Right cardiac atrium (tissue), 5 donors: Measurements from ENCODE around the gene KSR1. TPM values are rescaled to one million over a fixed set of nuclear protein-coding genes. Genes with fewer than 3 reads are reported as not detected.
A peak's percentile ranks its signal among the peaks of the same experiment; 100 is the strongest.
"Not testable (repeated sequence)": the region's sequence is repeated elsewhere in the genome, so short reads cannot be mapped to it uniquely, and the experiment has no call there.

Source experiments
- ATAC-seq, 2 donors: fragments of 200-7000 bp; cut with Tn5 transposase; one replicate each; pipeline versions ENCODE4 v1.8.0 to v1.9.1; 2020; ENCODE audit warnings: moderate library complexity in 2 of 2, mild to moderate bottlenecking in 1 of 2
- DNase-seq, 3 donors: peaks; one replicate each; pipeline ENCODE4 v3.0.0-alpha.2; 2020
- H3K27ac ChIP-seq: one replicate; pipeline ENCODE4 v1.5.1; 2013; ENCODE audit warnings: mild to moderate bottlenecking, low read length, control low read depth, moderate library complexity
- H3K27me3 ChIP-seq: one replicate; pipeline ENCODE4 v1.6.1; 2013; ENCODE audit not compliant: control insufficient read depth, insufficient read depth
- H3K4me1 ChIP-seq: one replicate; pipeline ENCODE4 v1.6.1; 2013; ENCODE audit warnings: low read length; ENCODE audit not compliant: control insufficient read depth, insufficient read depth
- H3K4me3 ChIP-seq: one replicate; pipeline ENCODE4 v1.5.1; 2013; ENCODE audit warnings: low read length, control low read depth
- H3K9me3 ChIP-seq: one replicate; pipeline ENCODE4 v1.6.1; 2013; ENCODE audit warnings: low read length; ENCODE audit not compliant: control insufficient read depth
- WGBS: extraction: QIAGEN DNeasy Blood & Tissue Kit; methylation state at CpG from one replicate; pipeline ENCODE4 v1.1.7; 2013; 5-methylcytosine and 5-hydroxymethylcytosine counted together
- intact Hi-C, 4 donors: fragments of 100-400 bp; cut with DNase I; formaldehyde crosslinking; loops; one replicate each; pipeline versions ENCODE4 v1.11.0 to v1.14.0; 2022 to 2023
- polyA plus RNA-seq: library from polyadenylated mRNA; stranded (reverse); fragments of 200-250 nt; gene quantifications from one replicate; pipeline ENCODE4 v1.2.3, GENCODE V29; 2013
- total RNA-seq, 4 donors: library from RNA; stranded (reverse); fragmentation: NEBNext Ultra II Directional; extraction: Animal tissue kit (Norgen Biotek cat#: 25700); gene quantifications; one replicate each; pipeline ENCODE4 v1.2.1, GENCODE V29; 2021
- donor health status: healthy with polysubstance abuse.
- donor health status: DM: no; HTN: yes; CAD: no.
- donor health status: DM: no; HTN: no; CAD: no.
- donor health status: DM: no; HTN: yes; CAD: no; lungs with severe emphysema.
- donor health status: DM: yes; HTN: yes; CAD: no.

Gene KSR1
- total and polyA plus RNA-seq, 5 donors, result 8.7 to 22.7 (median 13.1) TPM

GRCh38 chr17:27443491-27443890, 12.8 kb upstream of the KSR1 start:
- Histone ChIP-seq H3K9me3 (no peaks in the 10 kb centered on the region), H3K4me3 (no peak overlapping the region), H3K27me3 (no peaks in the 10 kb centered on the region), H3K27ac (no peak overlapping the region), H3K4me1 (no peaks in the 10 kb centered on the region)
- 87% methylated on average over 6 of the region's 6 CpGs for WGBS
- DNase-seq (no peak), ATAC-seq (no peak)
- intact Hi-C loops, result loop anchor here in 1 of 4 donors (10.0 kb wide), 1 partner anchor 79 kb away; no protein-coding TSS in a partner anchor

- WGBS, result 85% methylated on average over 8 of the region's 8 CpGs
- Histone ChIP-seq H3K9me3 (no peaks in the 10 kb centered on the region), H3K27me3 (no peaks in the 10 kb centered on the region), H3K4me1 (no peaks in the 10 kb centered on the region), H3K27ac (no peak overlapping the region), H3K4me3 (no peak overlapping the region)
- intact Hi-C loops, result loop anchor here in 1 of 4 donors (10.0 kb wide), 1 partner anchor 81 kb away; no protein-coding TSS in a partner anchor
- DNase-seq (no peak), ATAC-seq (no peak)
Observed at GRCh38 chr17:27445971-27446370, 10.3 kb upstream of the KSR1 start.

- ATAC-seq (peak; percentile 14 to 61), DNase-seq (peak in 1 of 3 donors; percentile 50)
Observed at GRCh38 chr17:27446569-27447301, 9.5 kb upstream of the KSR1 start.

GRCh38 chr17:27448534-27448933, 7.7 kb upstream of the KSR1 start:
- not testable (repeated sequence) for H3K4me1 ChIP-seq, H3K9me3 ChIP-seq, ATAC-seq, H3K27me3 ChIP-seq, H3K4me3 ChIP-seq, DNase-seq, H3K27ac ChIP-seq
- whole genome bisulfite sequencing, result 76% methylated on average over 6 of the region's 6 CpGs
- intact Hi-C loops, result loop anchor here in 1 of 4 donors (10.0 kb wide), 1 partner anchor 84 kb away; no protein-coding TSS in a partner anchor

More at GRCh38 chr17:27446569-27447301, 9.5 kb upstream of the KSR1 start:
- Histone ChIP-seq H3K27me3 (no peaks in the 10 kb centered on the region), H3K9me3 (no peaks in the 10 kb centered on the region), H3K27ac (no peak overlapping the region), H3K4me3 (no peak overlapping the region), H3K4me1 (no peaks in the 10 kb centered on the region)
- intact Hi-C loops, result loop anchor here in 1 of 4 donors (10.0 kb wide), 1 partner anchor 82 kb away; no protein-coding TSS in a partner anchor
- WGBS, result 71% methylated on average over 6 of the region's 6 CpGs

- Histone ChIP-seq H3K4me1 (no peaks in the 10 kb centered on the region), H3K9me3 (no peaks in the 10 kb centered on the region), H3K27ac (no peak overlapping the region), H3K27me3 (no peaks in the 10 kb centered on the region), H3K4me3 (no peak overlapping the region)
- no peak for DNase-seq
- 79% methylated on average over 6 of the region's 6 CpGs for WGBS
- intact Hi-C loops, result loop anchor here in 1 of 4 donors (10.0 kb wide), 1 partner anchor 85 kb away; no protein-coding TSS in a partner anchor
- no peak for ATAC-seq
Observed at GRCh38 chr17:27449541-27449940, 6.7 kb upstream of the KSR1 start.

- 95% methylated on average over 5 of the region's 5 CpGs for WGBS
- ATAC-seq (no peak), DNase-seq (no peak)
- no peaks in the 10 kb centered on the region for H3K9me3 ChIP-seq
- no peak overlapping the region for H3K27ac ChIP-seq
- no peak overlapping the region for H3K4me3 ChIP-seq
- H3K4me1 ChIP-seq, result no peaks in the 10 kb centered on the region
- intact Hi-C loops, result loop anchor here in 2 of 4 donors (10.0 kb wide), 3 partner anchors 85 to 205 kb away; no protein-coding TSS in a partner anchor
- no peaks in the 10 kb centered on the region for H3K27me3 ChIP-seq
Observed at GRCh38 chr17:27449988-27450387, 6.3 kb upstream of the KSR1 start.

- no peak for DNase-seq
- no peak for ATAC-seq
- H3K4me1 ChIP-seq, result no peaks in the 10 kb centered on the region
- no peaks in the 10 kb centered on the region for H3K27me3 ChIP-seq
- no peak overlapping the region for H3K27ac ChIP-seq
- intact Hi-C loops, result loop anchor here in 1 of 4 donors (10.0 kb wide), 2 partner anchors 96 to 206 kb away; no protein-coding TSS in a partner anchor
- H3K9me3 ChIP-seq, result no peaks in the 10 kb centered on the region
- 78% methylated on average over 1 of the region's 1 CpG for WGBS
- H3K4me3 ChIP-seq, result no peak overlapping the region
Observed at GRCh38 chr17:27450416-27450815, 5.8 kb upstream of the KSR1 start.

GRCh38 chr17:27451906-27452305, 4.3 kb upstream of the KSR1 start:
- 98% methylated on average over 3 of the region's 3 CpGs for WGBS
- no peaks in the 10 kb centered on the region for H3K9me3 ChIP-seq
- no peaks in the 10 kb centered on the region for H3K27me3 ChIP-seq
- no peak overlapping the region for H3K27ac ChIP-seq
- DNase-seq, result no peak
- ATAC-seq, result no peak
- no peaks in the 10 kb centered on the region for H3K4me1 ChIP-seq
- intact Hi-C loops, result loop anchor here in 1 of 4 donors (10.0 kb wide), 2 partner anchors 97 to 207 kb away; no protein-coding TSS in a partner anchor
- H3K4me3 ChIP-seq, result no peak overlapping the region

- no peaks in the 10 kb centered on the region for H3K27me3 ChIP-seq
- no peaks in the 10 kb centered on the region for H3K9me3 ChIP-seq
- H3K4me1 ChIP-seq, result no peaks in the 10 kb centered on the region
- DNase-seq (no peak), ATAC-seq (no peak)
- no peak overlapping the region for H3K4me3 ChIP-seq
- no peak overlapping the region for H3K27ac ChIP-seq
- 71% methylated on average over 5 of the region's 5 CpGs for WGBS
- intact Hi-C loops, result loop anchor here in 1 of 4 donors (10.0 kb wide), 2 partner anchors 98 to 208 kb away; no protein-coding TSS in a partner anchor
Observed at GRCh38 chr17:27452828-27453227, 3.4 kb upstream of the KSR1 start.

GRCh38 chr17:27453471-27453870, 2.8 kb upstream of the KSR1 start:
- Histone ChIP-seq H3K27me3 (no peaks in the 10 kb centered on the region), H3K4me1 (peaks cover 3% of the 10 kb centered on the region), H3K9me3 (no peaks in the 10 kb centered on the region), H3K4me3 (no peak overlapping the region), H3K27ac (no peak overlapping the region)
- 66% methylated on average over 2 of the region's 2 CpGs for WGBS
- intact Hi-C loops, result loop anchor here in 1 of 4 donors (10.0 kb wide), 2 partner anchors 99 to 209 kb away; no protein-coding TSS in a partner anchor
- no peak for DNase-seq
- no peak for ATAC-seq

- Histone ChIP-seq H3K9me3 (no peaks in the 10 kb centered on the region), H3K27me3 (no peaks in the 10 kb centered on the region), H3K4me3 (no peak overlapping the region), H3K27ac (no peak overlapping the region), H3K4me1 (peaks cover 3% of the 10 kb centered on the region)
- DNase-seq (no peak), ATAC-seq (no peak)
- intact Hi-C loops, result loop anchor here in 1 of 4 donors (10.0 kb wide), 2 partner anchors 99 to 209 kb away; no protein-coding TSS in a partner anchor
- 69% methylated on average over 4 of the region's 4 CpGs for WGBS
Observed at GRCh38 chr17:27454089-27454488, 2.2 kb upstream of the KSR1 start.
